Neural cell (in vitro differentiated cells): Measurements from ENCODE around the gene PPFIBP1.

ENCODE experiments used
- EP300 ChIP-seq: fragments of 450-650 bp; conservative IDR thresholded peaks from 2 replicates; pipeline ENCODE4 v1.6.1; 2014; ENCODE audit warnings: antibody characterized with exemption, mild to moderate bottlenecking, moderate library complexity; ENCODE audit not compliant: poor library complexity, severe bottlenecking
- POLR2AphosphoS5 ChIP-seq: IDR thresholded peaks from 2 replicates; pipeline ENCODE4 v1.6.1; 2012
- RAD21 ChIP-seq: fragments of 450-650 bp; conservative IDR thresholded peaks from 2 replicates; pipeline ENCODE4 v1.6.1; 2014; ENCODE audit warnings: antibody characterized with exemption, mild to moderate bottlenecking, moderate library complexity
- TF ChIP-seq, protein P1 (sequence below): fragments of 450-650 bp; IDR thresholded peaks from 2 replicates; pipeline ENCODE4 v1.5.1; 2014; ENCODE audit warnings: antibody characterized with exemption, mild to moderate bottlenecking, moderate library complexity; ENCODE audit not compliant: poor library complexity, severe bottlenecking
- TF ChIP-seq, protein P2 (sequence below): IDR thresholded peaks from 2 replicates; pipeline ENCODE4 v1.6.1; 2012; ENCODE audit warnings: borderline replicate concordance

DNA sequence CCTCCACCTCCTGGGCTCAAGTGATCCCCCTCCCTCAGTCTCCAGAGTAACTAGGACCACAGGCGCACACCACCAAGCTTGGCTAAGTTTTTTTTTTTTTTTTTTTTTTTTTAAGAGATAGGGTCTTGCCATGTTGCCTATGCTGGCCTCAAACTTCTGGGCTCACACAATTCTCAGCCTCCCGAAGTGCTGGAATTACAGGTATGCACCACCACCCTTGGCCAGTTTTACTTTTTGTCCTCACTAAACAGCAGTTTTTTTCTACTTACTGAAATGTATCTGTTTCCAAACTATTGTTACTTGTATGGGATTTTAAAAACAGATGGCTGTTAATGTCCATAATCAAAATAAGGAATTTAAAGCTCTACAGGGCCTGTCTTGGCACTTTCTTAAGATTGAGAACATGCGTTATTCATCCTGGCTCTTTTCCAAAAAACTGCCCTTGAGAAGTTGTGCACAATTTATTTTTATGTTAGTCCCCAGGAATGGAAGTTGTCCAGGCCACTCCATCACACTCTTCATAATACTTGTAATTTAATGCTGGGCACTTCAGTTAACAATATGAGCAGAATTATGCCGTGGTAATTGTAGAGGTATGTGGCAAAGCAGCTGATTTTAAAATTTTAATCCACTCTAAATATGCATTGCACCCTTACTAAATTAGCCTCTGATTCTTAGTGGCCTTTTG, 120.3 kb downstream of the PPFIBP1 start:
- TF ChIP-seq RAD21 (no peak), EP300 (no peak), POLR2AphosphoS5 (no peak)
- TF ChIP-seq, protein P1, sequence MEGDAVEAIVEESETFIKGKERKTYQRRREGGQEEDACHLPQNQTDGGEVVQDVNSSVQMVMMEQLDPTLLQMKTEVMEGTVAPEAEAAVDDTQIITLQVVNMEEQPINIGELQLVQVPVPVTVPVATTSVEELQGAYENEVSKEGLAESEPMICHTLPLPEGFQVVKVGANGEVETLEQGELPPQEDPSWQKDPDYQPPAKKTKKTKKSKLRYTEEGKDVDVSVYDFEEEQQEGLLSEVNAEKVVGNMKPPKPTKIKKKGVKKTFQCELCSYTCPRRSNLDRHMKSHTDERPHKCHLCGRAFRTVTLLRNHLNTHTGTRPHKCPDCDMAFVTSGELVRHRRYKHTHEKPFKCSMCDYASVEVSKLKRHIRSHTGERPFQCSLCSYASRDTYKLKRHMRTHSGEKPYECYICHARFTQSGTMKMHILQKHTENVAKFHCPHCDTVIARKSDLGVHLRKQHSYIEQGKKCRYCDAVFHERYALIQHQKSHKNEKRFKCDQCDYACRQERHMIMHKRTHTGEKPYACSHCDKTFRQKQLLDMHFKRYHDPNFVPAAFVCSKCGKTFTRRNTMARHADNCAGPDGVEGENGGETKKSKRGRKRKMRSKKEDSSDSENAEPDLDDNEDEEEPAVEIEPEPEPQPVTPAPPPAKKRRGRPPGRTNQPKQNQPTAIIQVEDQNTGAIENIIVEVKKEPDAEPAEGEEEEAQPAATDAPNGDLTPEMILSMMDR, result no peak
- TF ChIP-seq, protein P2, sequence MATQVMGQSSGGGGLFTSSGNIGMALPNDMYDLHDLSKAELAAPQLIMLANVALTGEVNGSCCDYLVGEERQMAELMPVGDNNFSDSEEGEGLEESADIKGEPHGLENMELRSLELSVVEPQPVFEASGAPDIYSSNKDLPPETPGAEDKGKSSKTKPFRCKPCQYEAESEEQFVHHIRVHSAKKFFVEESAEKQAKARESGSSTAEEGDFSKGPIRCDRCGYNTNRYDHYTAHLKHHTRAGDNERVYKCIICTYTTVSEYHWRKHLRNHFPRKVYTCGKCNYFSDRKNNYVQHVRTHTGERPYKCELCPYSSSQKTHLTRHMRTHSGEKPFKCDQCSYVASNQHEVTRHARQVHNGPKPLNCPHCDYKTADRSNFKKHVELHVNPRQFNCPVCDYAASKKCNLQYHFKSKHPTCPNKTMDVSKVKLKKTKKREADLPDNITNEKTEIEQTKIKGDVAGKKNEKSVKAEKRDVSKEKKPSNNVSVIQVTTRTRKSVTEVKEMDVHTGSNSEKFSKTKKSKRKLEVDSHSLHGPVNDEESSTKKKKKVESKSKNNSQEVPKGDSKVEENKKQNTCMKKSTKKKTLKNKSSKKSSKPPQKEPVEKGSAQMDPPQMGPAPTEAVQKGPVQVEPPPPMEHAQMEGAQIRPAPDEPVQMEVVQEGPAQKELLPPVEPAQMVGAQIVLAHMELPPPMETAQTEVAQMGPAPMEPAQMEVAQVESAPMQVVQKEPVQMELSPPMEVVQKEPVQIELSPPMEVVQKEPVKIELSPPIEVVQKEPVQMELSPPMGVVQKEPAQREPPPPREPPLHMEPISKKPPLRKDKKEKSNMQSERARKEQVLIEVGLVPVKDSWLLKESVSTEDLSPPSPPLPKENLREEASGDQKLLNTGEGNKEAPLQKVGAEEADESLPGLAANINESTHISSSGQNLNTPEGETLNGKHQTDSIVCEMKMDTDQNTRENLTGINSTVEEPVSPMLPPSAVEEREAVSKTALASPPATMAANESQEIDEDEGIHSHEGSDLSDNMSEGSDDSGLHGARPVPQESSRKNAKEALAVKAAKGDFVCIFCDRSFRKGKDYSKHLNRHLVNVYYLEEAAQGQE, result no peak
